PC-3 (cell line): ENCODE results near the gene GPC3. TPM values are rescaled to one million over a fixed set of nuclear protein-coding genes. Genes with fewer than 3 reads are reported as not detected.
A peak's percentile ranks its signal among the peaks of the same experiment; 100 is the strongest.

ENCODE experiments used
- ATAC-seq: fragments of 200-7000 bp; cut with Tn5 transposase; 2 replicates; pipeline ENCODE4 v1.9.1; 2020; ENCODE audit warnings: mild to moderate bottlenecking, moderate library complexity
- BruUV-seq: library from RNA; stranded (reverse); fragments of 400-500 nt; replicated peaks from 2 replicates; lab custom pipeline; 2021; lab: Mats Ljungman, UMichigan
- CTCF ChIA-PET: fragments of 300-600 bp; sonication (Branson Sonifier 250); formaldehyde crosslinking; loops from one replicate; lab custom pipeline; 2022; ENCODE audit warnings: antibody characterized with exemption; lab: Charles Lee
- POLR2A ChIA-PET: fragments of 300-600 bp; sonication (Branson Sonifier 250); formaldehyde crosslinking; loops from one replicate; lab custom pipeline; 2022; ENCODE audit warnings: antibody characterized with exemption; ENCODE audit not compliant: unreplicated experiment; lab: Charles Lee
- DNase-seq: peaks from one replicate; pipeline ENCODE4 v3.0.0-alpha.2; 2015
- H2AFZ ChIP-seq: fragments of 300-600 bp; sonication (generic); 2 replicates; pipeline ENCODE4 v1.6.0; 2016; ENCODE audit warnings: antibody characterized with exemption, low read length
- H3F3A ChIP-seq: fragments of 300-600 bp; sonication (generic); one replicate; pipeline ENCODE4 v1.6.0; 2017; ENCODE audit warnings: antibody characterized with exemption, low read length, control low read depth, mild to moderate bottlenecking; ENCODE audit not compliant: unreplicated experiment
- H3K27ac ChIP-seq: fragments of 300-600 bp; sonication (generic); 2 replicates; pipeline ENCODE4 v1.5.1; 2016; ENCODE audit warnings: mild to moderate bottlenecking, low read length
- H3K27me3 ChIP-seq: fragments of 300-600 bp; sonication (generic); 2 replicates; pipeline ENCODE4 v1.6.1; 2016; ENCODE audit warnings: low read length, mixed read lengths
- H3K36me3 ChIP-seq: fragments of 300-600 bp; sonication (generic); 2 replicates; pipeline ENCODE4 v1.6.1; 2016; ENCODE audit warnings: low read depth, mixed run types, low read length, mixed read lengths
- H3K4me1 ChIP-seq: fragments of 300-600 bp; sonication (generic); 2 replicates; pipeline ENCODE4 v1.5.1; 2016; ENCODE audit warnings: low read length; ENCODE audit not compliant: insufficient read depth
- H3K4me2 ChIP-seq: fragments of 300-600 bp; sonication (generic); 2 replicates; pipeline ENCODE4 v1.6.0; 2016; ENCODE audit warnings: low read length
- H3K4me3 ChIP-seq: fragments of 300-600 bp; sonication (generic); 2 replicates; pipeline ENCODE4 v1.5.1; 2016; ENCODE audit warnings: mild to moderate bottlenecking, low read length, mixed read lengths
- H3K79me2 ChIP-seq: fragments of 300-600 bp; sonication (generic); 2 replicates; pipeline ENCODE4 v1.6.1; 2017; ENCODE audit warnings: low read length, mixed read lengths
- H3K9ac ChIP-seq: fragments of 300-600 bp; sonication (generic); 2 replicates; pipeline ENCODE4 v1.6.0; 2016; ENCODE audit warnings: mild to moderate bottlenecking, low read length
- H3K9me2 ChIP-seq: fragments of 300-600 bp; sonication (generic); replicated peaks from 2 replicates; pipeline ENCODE4 v1.6.1; 2016; ENCODE audit warnings: mixed run types, low read length, mixed read lengths
- H3K9me3 ChIP-seq: fragments of 300-600 bp; sonication (generic); 2 replicates; pipeline ENCODE4 v1.6.1; 2016; ENCODE audit warnings: low read length, mixed read lengths
- H4K20me1 ChIP-seq: fragments of 300-600 bp; sonication (generic); 2 replicates; pipeline ENCODE4 v1.6.1; 2016; ENCODE audit warnings: low read length, mixed read lengths
- EZH2 ChIP-seq: fragments of 300-600 bp; sonication (generic); IDR thresholded peaks from one replicate; pipeline ENCODE4 v1.6.1; 2017; ENCODE audit warnings: antibody characterized with exemption, mild to moderate bottlenecking, low read length; ENCODE audit not compliant: unreplicated experiment
- EZH2phosphoT487 ChIP-seq: fragments of 300-600 bp; sonication (generic); IDR thresholded peaks from 2 replicates; pipeline ENCODE4 v1.6.1; 2018; ENCODE audit warnings: mild to moderate bottlenecking, antibody characterized with exemption, low read length, borderline replicate concordance
- intact Hi-C: fragments of 100-400 bp; cut with micrococcal nuclease; formaldehyde crosslinking; loops from 2 replicates; pipeline ENCODE4 v1.9.0; 2023
- total RNA-seq: library from RNA; depleted of rRNA; stranded (reverse); fragments of >200 nt; gene quantifications from 2 replicates; pipeline ENCODE4 v1.2.3, GENCODE V29; 2014
- TF ChIP-seq, protein P1 (sequence below): fragments of 300-600 bp; sonication (generic); conservative IDR thresholded peaks from 2 replicates; pipeline ENCODE4 v1.5.1; 2017; ENCODE audit warnings: antibody characterized with exemption, low read depth, mild to moderate bottlenecking, low read length

Gene GPC3
- total RNA-seq, 1 experiment from 2014 or later: not detected

DNA sequence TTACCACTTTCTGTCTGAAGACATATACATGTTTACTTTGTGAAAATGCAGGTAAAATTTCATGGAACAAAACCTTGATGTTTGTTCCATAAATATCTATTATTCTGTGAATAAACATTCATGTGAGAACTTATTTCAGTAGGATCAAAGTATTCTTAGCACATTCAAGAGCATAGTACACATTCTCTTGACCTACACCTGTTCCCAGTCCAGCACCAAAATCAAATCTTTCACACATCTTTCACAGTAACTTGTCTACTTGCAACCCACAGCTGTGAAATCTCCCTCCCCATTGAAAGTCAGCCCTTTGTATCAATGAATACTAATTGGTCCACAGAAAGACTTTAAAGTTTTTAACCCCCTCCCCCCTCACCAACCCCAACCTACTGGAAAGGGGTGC lies 283.2 kb downstream of the GPC3 start:
- Histone ChIP-seq H3K27ac (no peak overlapping the region), H4K20me1 (no peaks in the 10 kb centered on the region), H3K9ac (no peak overlapping the region), H3K9me2 (no peaks in the 10 kb centered on the region), H3K36me3 (no peaks in the 10 kb centered on the region), H3K4me2 (no peak overlapping the region), H3F3A (no peaks in the 10 kb centered on the region), H3K27me3 (no peaks in the 10 kb centered on the region), H3K79me2 (no peaks in the 10 kb centered on the region), H2AFZ (no peak overlapping the region), H3K4me1 (peaks cover 17% of the 10 kb centered on the region; the same call in 1 of the 2 replicates), H3K4me3 (no peak overlapping the region), H3K9me3 (no peaks in the 10 kb centered on the region)
- CTCF ChIA-PET: no interaction called here
- no TSS peak for BruUV-seq
- POLR2A ChIA-PET: no interaction called here
- intact Hi-C loops: no loop called here
- ATAC-seq: no peak
- TF ChIP-seq EZH2: no peak
- no peak for TF ChIP-seq EZH2phosphoT487
- TF ChIP-seq, protein P1, sequence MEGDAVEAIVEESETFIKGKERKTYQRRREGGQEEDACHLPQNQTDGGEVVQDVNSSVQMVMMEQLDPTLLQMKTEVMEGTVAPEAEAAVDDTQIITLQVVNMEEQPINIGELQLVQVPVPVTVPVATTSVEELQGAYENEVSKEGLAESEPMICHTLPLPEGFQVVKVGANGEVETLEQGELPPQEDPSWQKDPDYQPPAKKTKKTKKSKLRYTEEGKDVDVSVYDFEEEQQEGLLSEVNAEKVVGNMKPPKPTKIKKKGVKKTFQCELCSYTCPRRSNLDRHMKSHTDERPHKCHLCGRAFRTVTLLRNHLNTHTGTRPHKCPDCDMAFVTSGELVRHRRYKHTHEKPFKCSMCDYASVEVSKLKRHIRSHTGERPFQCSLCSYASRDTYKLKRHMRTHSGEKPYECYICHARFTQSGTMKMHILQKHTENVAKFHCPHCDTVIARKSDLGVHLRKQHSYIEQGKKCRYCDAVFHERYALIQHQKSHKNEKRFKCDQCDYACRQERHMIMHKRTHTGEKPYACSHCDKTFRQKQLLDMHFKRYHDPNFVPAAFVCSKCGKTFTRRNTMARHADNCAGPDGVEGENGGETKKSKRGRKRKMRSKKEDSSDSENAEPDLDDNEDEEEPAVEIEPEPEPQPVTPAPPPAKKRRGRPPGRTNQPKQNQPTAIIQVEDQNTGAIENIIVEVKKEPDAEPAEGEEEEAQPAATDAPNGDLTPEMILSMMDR: no peak
- DNase-seq: no peak

- H3K9ac ChIP-seq: no peak overlapping the region
- no peak overlapping the region for H3K27ac ChIP-seq
- H3K4me1 ChIP-seq: peaks cover 17% of the 10 kb centered on the region; the same call in 1 of the 2 replicates
- ATAC-seq: peak; percentile 61
- no peak overlapping the region for H2AFZ ChIP-seq
- CTCF ChIA-PET: no interaction called here
- POLR2A ChIA-PET: no interaction called here
- no peaks in the 10 kb centered on the region for H3K9me3 ChIP-seq
- no peak overlapping the region for H3K4me2 ChIP-seq
- peak; percentile 39 for DNase-seq
- no peaks in the 10 kb centered on the region for H3K79me2 ChIP-seq
- H3K27me3 ChIP-seq: no peaks in the 10 kb centered on the region
- no peaks in the 10 kb centered on the region for H3K36me3 ChIP-seq
- no peaks in the 10 kb centered on the region for H4K20me1 ChIP-seq
- no peaks in the 10 kb centered on the region for H3F3A ChIP-seq
- TF ChIP-seq, protein P1: no peak
- TF ChIP-seq EZH2: no peak
- no peak for TF ChIP-seq EZH2phosphoT487
- BruUV-seq: no TSS peak
- H3K9me2 ChIP-seq: no peaks in the 10 kb centered on the region
- no peak overlapping the region for H3K4me3 ChIP-seq
- intact Hi-C loops: loop anchor here (2.0 kb wide), 1 partner anchor 28 kb away; no protein-coding TSS in a partner anchor
These were observed 286.2 kb downstream of the GPC3 start for GRCh38 chrX:133699023-133699728.

GRCh38 chrX:133698298-133698697 lies 287.1 kb downstream of the GPC3 start:
- Histone ChIP-seq H3K9ac (no peak overlapping the region), H3K27ac (no peak overlapping the region), H2AFZ (no peak overlapping the region), H3K9me2 (no peaks in the 10 kb centered on the region), H3K36me3 (no peaks in the 10 kb centered on the region), H3K79me2 (no peaks in the 10 kb centered on the region), H3K4me1 (peaks cover 17% of the 10 kb centered on the region; the same call in 1 of the 2 replicates), H3K4me2 (peak overlapping the region; percentile 37), H3K9me3 (no peaks in the 10 kb centered on the region), H3K27me3 (no peaks in the 10 kb centered on the region), H3F3A (no peaks in the 10 kb centered on the region), H3K4me3 (no peak overlapping the region), H4K20me1 (no peaks in the 10 kb centered on the region)
- peak; percentile 83 for ATAC-seq
- ChIA-PET POLR2A (interaction anchor here (0.9 kb wide), 1 partner anchor 88 kb away, joined by 3 read pairs; no protein-coding TSS in a partner anchor), CTCF (interaction anchor here (0.6 to 1.2 kb wide), 6 partner anchors 13 to 86 kb away, joined by 3 to 6 read pairs (median 3); no protein-coding TSS in a partner anchor)
- intact Hi-C loops: loop anchor here (1.0 to 2.0 kb wide), 3 partner anchors 29 to 141 kb away; no protein-coding TSS in a partner anchor
- peak; percentile 60 for DNase-seq
- TF ChIP-seq EZH2phosphoT487 (no peak), EZH2 (no peak)
- TF ChIP-seq, protein P1: peak; percentile 68
- BruUV-seq: no TSS peak
